Measurements from ENCODE around the gene SIRPB2.
A peak's percentile ranks its signal among the peaks of the same experiment; 100 is the strongest.

The SIRPB2 gene

DNA sequence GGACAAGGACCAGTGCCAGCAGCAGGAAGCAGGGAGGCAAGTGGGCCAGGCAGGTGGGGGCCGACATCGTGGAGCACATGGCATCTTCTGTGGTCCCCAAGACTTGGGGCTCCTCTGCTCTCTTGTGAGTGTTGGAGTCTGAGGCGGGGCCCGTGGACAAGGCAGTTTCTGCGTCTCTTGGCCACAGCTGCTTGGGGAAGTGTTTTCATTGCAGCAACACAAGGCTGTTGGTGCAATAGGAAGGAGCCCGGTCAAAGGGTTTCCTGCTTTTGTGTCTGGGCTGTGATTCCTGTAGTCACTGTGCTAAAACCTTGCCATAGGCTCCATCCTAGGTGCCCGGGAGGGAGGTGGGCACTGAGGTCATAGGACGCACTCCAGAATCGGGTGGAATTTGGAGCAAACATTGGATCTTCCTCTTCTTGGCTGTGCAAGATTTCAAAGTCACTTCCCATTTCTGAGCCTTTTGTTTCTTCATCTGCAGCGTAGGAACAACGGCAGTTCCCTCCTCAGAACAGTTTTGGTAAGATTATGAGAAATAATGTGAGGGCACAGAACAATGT, at the start of gene SIRPB2:
SIRPB2 (minus strand) TSS at position 140 of the 560 bp plus-strand sequence; CDS start at position 79, 61 bp downstream.
- peak; percentile 39 for DNase-seq (ENCODE audit: low spot score)

DNA sequence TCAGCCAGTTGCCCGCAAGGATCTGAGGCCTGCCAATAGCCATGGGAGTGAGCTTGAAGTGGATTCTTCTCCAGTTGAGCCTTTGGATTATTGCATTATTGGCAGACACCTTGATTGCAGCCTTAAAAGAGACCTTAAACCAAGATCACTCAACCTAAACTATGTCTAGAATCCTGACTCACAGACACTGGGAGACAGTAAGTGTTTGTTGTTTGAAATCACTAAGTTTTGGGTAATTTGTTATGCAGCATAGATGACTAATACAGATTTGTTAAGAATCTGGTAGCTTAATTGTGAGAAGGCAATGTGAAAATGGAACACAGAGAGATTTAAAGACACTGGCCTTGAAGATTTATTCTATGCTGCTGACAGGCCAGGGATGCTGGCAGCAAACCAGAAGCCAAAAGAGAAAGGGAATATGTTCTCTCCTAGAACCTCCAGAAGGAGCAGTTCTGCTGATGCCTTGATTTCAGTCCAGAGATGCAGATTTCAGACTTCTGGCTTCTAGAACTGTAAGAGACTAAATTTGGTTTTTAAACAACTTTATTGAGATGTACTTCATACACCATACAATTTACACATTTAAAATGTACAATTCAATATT, 48.7 kb upstream of the SIRPB2 start:
- DNase-seq (ENCODE audit: low spot score): no peak

DNA sequence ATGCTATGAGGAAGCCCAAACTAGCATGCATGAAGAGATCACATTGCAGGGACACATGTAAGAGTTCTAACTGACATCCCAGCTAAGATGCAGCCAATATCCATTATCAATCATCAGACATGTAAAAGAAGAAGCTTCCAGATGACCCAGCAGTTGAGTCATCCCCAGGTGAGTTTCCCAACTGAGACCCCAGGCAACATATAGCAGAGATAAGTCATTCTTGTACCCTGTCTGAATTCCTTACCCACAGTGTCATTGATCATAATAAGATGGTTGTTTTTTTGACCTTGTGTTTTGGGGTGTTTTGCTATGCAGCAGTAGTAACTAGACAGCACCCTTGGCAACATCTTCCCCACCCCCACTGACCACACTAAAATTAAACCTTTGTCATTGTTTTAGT, 47.4 kb upstream of the SIRPB2 start:
- DNase-seq (ENCODE audit: low spot score): no peak

DNA sequence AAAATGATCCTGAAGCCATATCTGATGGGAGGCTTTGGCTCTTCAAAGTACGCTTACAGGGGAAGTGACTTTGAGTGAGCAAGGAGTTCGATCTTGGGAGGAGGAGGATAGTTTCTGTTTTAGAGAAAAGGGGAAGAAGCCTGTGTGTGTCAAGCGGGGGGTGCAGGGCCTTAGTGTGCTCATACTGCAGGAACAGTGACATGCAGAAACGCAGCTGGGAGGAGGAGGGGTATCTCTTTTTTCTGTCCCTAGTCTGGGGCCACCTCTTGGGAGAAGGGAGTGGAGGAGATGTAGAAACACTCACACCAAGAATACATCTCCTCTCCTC, 46.5 kb upstream of the SIRPB2 start:
- peak; percentile 32 for DNase-seq (ENCODE audit: low spot score)

DNA sequence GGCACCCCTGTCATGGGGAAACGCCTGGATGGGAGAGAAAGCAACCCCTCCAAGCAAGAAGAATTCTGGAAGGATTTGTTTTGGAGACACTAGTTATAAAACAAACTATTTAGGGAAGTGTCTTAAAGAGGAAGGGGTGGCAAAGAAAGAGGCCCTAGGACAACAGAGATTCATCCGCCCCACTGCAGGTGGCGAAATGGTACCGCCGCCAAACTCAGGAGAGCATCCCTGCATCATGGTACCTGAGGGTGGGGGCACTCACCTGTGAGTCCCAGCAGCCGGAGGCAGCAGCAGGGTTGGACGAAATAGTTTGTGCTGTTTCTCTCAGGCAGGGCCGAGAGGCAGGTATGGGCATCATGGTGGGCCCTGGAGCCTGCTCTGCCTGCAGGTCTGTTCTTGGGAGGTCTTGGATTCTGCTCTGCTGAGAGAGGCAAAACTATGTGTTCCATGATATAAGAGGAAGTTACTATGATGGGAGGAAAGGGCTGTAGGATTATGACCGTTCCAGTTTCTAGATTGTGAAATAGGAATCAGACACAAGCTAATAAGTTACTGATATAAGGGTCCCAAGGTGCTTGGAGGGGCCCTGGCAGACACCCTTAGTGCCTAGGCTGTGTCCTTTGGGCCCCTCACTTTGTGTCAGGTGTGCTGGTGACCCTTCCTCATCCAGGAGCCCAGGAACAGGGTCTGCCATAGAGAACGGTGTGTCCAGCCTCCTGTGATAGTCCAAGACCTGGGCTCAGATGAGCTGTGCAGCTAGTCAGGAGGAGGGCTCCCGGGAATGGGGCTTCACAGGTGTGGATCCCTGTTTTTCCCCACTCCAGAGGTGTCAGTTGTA, 45.9 kb upstream of the SIRPB2 start:
- DNase-seq (ENCODE audit: low spot score): no peak

DNA sequence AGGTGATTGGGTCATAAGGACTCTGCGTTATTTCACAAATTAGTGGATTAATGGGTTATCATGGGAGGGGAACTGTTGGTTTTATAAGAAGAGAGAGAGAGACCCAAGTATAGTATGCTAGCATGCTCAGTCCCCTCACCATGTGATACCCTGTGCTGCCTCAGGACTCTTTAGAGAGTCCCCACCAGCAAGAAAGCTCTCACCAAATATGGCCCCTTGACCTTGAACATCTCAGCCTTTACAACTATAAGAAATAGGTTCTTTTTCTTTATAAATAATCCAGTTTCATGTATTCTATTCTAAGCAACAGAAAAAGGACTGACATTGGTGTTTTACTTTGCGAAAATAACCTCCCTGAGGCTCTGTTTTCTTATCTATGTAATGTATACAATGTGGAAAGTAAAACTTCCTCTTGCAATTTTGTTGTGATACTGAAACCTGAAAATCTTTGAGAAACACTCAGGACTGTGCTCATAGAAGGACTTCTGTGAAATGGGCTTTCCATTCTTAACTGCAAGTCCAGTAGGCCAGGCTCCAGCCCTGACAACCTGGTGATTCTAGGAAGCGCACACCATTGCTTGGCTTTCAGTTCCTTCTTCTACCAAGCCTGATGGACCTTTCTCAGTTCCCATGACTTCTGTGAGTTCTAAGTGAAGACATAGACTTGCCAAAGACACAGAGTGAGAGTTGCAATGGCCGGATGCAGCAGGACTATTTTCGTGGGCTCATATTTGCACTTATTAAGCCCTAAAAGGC, 44.4 kb upstream of the SIRPB2 start:
- DNase-seq (ENCODE audit: low spot score): no peak

DNA sequence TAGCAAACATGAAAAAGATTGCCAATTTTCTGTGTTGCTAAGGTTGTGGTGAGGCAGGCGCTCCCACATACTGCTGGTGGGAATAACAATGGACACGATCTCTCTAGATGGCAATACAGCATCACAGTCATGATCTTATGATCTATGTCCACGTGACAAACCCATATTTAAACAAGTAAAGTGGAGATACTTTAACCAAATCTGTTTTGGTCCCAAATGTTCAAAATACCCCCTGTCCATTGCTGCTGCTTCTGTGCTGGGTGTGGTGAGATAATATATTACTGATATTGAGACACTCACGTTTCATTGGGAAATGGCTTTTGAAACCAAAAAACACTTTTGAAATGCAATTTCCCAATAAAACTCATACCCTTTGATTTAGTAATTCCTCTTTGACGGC, 43.3 kb upstream of the SIRPB2 start:
- no peak for DNase-seq (ENCODE audit: low spot score)

DNA sequence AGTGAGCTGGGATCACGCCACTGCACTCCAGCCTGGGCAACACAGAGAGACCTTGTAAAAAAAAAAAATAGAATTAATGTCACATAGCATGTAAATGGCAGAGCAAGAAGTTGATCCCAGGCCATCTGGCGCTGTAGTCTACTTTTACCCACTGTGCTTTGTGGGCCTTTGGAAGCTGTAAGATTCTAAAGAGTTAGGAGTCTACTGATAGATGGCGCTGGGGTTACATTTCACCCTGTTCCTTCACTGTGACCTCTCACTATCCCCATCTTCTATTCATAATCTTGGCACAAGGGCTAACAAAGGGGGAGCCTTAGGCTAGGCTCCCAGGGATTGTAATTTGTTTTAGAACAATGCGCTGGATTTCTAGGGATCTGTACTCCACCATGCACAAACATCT, 41.8 kb upstream of the SIRPB2 start:
- no peak for DNase-seq (ENCODE audit: low spot score)

DNA sequence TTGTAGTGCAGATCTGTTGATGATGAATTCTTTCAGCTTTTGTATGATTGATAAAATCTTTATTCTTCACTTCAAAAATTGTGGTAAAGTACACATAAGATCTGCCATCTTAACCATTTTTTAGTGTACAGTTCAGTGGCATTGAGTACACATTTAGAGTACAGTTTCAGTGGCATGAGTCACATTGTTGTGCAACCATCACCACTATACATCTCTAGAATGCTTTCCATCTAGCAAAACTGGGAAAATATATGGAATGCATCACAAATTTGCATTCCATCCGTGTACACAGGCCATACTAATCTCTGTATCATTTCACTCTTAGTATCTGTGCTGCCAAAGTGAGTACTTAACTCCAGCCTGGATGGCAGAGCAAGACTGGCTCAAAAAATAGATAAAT, 37.6 kb upstream of the SIRPB2 start:
- no peak for DNase-seq (ENCODE audit: low spot score)

DNA sequence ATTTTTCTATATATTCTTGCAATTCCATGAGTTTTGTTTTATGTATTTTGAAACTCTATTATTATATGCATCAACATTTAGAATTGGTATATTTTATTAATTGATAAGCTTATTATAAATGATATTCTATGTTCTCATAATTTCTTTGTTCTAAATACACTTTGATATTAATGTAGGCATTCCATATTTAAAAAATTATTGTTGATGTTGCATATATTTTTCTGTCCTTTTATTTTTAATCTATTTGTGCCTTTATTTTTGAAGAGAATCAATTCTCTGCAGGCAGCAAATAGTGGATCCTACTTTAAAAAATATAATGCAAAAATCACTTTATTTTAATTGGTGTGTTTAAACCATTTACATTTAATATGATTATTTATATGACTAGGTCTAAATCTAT, 36.7 kb upstream of the SIRPB2 start:
- no peak for DNase-seq (ENCODE audit: low spot score)

DNA sequence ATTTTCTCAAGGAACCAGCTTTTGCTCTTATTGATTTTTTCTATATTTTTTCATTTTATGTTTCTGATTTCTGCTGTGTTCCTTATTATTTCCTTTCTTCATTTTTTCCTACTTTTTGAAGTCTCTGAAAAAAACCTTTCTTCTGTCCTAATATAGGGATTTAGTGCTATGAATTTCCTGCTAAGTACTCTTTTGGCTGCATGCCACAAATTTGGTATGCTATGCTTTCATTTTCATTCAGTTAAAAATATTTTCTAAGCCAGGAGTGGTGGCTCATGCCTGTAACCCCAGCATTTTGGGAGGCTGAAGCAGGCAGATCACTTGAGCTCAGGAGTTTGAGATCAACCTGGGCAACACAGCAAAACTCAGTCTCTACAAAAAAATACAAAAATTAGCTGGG, 35.7 kb upstream of the SIRPB2 start:
- no peak for DNase-seq (ENCODE audit: low spot score)

DNA sequence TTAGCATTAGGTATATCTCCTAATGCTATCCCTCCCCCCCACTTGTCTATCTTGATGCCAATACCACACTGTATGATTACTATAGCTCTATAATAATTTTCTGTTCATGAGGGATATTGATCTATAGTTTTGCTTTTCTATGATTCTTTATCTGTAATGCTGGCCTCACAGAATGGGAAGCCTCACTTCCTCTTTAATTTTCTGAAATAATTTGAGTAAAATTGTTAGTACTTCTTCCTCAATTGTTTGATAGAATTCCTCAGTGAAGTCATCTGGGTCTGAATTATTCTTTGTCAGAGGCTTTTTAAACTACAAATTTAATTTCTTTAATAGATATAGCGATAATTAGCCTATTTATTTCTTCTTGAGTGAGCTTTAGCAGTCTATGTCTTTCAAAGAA, 35.1 kb upstream of the SIRPB2 start:
- no peak for DNase-seq (ENCODE audit: low spot score)

DNA sequence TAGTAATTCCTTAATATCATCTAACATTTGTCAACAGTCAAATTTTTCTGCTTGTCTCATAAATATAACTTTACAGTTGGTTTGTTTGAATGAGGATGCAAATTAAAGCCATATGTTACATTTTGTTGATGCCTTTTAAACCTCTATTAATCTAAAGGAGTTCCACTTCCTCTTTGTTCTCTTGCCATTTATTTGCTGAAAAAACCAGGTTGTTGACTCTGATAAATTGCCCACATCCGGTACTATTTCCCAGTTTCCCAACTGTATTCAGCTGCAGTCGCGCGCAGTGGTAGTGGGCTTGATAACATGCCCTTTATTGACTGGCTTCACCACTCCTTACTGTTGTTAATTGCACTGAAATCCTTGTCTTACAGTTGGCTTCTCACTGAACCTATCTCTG, 32.8 kb upstream of the SIRPB2 start:
- no peak for DNase-seq (ENCODE audit: low spot score)

DNA sequence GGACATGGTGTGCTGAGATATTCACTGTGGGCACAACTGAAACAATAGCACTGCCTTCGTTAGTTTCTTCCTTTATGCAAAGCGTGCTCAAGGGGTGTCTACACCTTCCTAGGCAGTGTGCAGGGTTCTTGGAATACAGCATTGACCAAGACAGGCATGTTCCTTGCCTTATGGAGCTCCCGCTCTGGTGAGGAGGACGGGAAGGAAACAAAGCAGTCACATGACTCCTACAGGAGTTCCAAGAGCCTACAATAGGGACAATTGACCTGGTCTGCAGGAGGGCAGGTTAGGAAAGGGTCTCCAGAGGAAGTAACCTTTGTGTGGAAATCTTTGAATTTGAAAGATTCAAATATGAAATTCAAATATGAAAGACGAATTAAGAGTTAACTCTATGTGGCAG, 25.8 kb upstream of the SIRPB2 start:
- no peak for DNase-seq (ENCODE audit: low spot score)

DNA sequence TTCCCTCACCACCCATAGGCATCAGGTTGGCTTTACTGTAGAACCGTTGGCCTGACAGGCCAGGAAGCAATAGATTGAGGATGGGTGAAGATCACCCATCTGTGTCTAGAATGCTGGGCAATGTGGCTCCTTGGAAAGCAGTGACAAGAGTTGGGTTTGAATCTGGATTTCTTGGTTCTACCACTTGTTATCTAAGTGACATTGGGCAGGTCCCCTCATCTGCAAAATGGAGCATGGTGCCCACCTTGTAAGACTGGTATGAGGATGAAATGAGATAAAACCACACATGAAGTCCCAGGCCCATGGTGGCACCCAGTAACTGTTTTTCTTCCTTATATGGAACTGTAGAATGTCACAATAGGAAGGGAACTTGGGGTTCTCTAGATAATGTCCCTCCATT, 22.6 kb upstream of the SIRPB2 start:
- DNase-seq (ENCODE audit: low spot score): no peak

DNA sequence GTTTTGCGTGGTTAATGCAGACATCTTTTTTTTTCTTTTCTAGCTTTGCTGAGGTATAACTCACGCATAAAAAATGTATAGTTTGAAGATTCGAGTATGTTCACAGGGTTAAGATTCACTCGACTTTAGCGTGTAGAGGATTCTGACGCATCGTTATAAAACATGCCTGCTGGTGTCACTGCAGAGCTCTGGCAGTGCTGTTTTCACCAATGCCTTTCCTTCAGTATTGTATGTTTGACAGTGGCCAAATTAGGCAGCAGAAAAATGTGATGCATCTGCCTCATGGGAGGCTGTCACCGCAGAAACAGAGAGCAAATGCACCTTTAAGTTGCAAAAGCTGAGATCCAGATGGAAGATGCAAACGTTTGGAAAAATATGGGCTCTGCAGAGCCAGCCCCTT, 18.0 kb upstream of the SIRPB2 start:
- DNase-seq (ENCODE audit: low spot score): peak; percentile 20

DNA sequence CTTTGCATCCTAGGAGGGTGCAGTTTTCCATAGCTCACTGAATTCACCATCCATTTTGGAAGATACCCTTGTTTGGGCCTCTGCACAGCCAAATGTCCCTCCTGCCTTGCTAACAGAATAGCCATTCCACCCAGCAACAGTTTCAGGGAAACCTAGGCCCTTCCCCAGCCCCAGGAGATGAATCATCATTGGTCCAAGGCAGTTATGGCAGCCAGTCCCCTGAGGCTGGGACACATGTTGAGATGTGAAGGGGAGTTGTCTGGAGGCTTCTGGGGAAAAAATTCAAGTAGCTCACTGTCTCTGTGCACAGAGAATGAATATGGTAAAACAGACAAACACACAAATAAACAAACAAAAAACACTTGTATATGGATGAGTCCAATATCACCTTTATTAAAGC, 17.4 kb upstream of the SIRPB2 start:
- no peak for DNase-seq (ENCODE audit: low spot score)

DNA sequence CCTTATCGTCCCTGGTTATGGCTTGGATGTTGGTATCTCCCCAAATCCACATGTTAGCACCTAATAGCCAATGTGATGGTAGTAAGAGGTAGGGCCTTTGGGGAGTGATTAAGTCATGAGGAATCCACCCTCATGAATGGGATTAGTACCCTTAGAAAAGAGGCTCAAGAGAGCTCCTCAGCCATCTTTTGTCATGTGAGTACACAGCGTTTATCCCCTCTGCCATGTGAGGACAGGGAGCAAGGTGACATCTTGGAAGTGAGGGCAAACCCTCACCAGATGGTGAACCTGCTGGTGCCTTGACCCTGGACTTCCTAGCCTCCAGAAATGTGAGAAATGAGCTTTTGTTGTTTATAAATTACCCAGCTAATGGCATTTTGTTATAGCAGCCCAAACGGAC, 16.1 kb upstream of the SIRPB2 start:
- DNase-seq (ENCODE audit: low spot score): no peak

DNA sequence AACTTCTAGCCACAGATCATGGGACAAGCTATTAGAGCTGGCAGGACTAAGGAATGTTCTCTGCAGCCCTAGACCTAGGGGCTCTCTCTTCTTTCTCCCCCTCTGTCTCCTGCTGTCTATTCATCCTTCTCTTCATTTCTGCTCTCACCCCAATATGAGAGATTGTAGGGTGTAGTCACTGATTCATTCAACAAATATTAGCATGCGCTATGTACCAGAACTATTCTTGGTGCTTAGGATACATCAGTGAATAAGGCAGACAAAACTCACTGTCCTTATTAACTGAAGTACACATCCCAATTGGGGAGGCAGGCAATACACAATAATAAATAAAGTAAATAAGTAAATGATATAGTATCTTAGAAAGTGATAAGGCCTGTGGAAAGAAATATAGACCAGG, 14.7 kb upstream of the SIRPB2 start:
- no peak for DNase-seq (ENCODE audit: low spot score)

DNA sequence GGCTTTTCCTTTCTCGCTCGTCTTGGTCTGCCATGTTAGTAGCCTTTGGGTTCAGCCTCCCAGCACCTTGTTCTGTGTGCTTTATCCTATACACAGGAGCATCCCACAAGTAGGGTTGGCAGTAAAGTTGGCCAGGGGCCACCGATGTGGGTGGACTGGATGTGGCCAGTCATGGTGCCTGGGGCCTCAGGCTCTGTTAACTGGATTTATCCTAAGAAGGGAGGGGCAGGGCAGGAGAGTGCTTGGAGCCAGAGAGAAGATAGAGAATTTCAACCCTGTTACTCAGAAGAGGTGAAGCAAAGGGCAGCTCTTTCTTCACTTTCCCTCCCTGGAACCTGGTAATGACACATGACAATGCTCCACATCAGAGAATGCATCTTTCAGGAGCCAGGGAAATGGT, 14.1 kb upstream of the SIRPB2 start:
- no peak for DNase-seq (ENCODE audit: low spot score)

DNA sequence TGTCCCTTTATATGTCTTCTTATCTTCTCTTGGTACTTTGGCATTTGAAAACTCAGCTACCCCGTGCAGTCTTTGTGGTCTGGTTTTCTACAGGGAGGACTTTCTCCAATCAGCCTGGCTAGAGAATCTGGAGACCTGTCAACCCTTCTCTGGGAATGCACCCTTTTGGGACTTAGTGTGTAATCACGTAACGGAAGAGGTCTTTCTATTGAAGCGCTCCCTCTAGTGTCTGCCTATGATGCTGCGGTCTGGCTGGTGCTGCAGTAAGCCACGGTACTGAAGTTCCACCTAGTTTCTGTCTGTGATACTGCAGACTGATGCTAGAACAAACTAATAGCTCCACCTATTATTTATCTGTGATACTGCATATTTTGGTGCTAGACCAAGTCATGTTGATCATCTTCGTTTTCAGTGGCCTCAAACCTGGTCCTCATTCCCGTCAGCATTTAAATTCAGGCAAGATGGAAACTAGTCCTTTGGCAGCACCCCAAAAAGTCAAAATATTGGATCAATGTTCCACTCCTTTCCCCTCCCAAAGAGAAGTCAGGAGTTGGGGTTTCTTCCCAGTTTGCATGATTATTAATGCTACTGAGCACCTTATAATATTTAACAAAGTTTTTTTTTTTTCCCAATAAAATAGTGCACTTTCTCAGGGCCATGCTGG, 12.5 kb upstream of the SIRPB2 start:
- DNase-seq (ENCODE audit: low spot score): peak; percentile 75

DNA sequence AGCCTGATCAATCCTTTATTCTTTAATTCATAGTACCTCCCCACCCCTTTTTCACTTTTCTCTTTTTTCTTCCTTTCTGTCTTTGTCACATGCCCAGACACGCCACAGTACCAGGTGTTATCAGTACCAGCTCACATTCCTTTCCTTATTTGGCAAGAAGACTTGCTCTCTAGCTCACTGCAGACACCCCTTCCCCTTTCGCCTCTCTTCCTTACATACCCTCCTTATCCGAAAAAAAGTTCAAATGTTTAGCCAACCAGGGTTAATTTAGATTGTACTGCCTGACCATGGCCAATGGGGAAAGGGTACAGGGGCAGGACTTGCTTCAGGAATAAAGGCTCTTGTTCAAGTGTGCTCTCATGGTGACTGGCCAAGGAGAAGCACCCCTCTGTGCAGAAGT, 9.3 kb upstream of the SIRPB2 start:
- DNase-seq (ENCODE audit: low spot score): no peak
